Body of pancreas (tissue), 4 donors: ENCODE measurements around the gene TP53BP2. TPM values are rescaled to one million over a fixed set of nuclear protein-coding genes. Genes with fewer than 3 reads are reported as not detected.
A peak's percentile ranks its signal among the peaks of the same experiment; 100 is the strongest.

ENCODE experiments used
- ATAC-seq: fragments of 150-250 bp; one replicate; pipeline ENCODE4 v1.9.1; 2016
- DNase-seq, 4 donors: peaks; one replicate each; pipeline ENCODE4 v3.0.0-alpha.2; 2019
- H3K27ac ChIP-seq, 4 donors: fragments of 200-600 bp; sonication (generic); 1 replicate in 3 of 4; 2 replicates in 1 of 4; pipeline versions ENCODE4 v1.5.1 to v1.6.1; 2016 to 2019; ENCODE audit warnings: mild to moderate bottlenecking in 1 of 4, mixed read lengths in 1 of 4, moderate library complexity in 1 of 4
- H3K27me3 ChIP-seq, 2 donors: fragments of 200-600 bp; sonication (generic); one replicate each; pipeline ENCODE4 v1.6.0; 2016; ENCODE audit warnings: mild to moderate bottlenecking in 1 of 2
- H3K36me3 ChIP-seq, 2 donors: fragments of 200-600 bp; sonication (generic); replicated peaks in 1 of 2; 2 replicates each; pipeline ENCODE4 v1.5.1; 2016; ENCODE audit warnings: low read depth in 2 of 2; ENCODE audit not compliant: insufficient read depth in 1 of 2
- H3K4me1 ChIP-seq: fragments of 200-600 bp; sonication (generic); one replicate; pipeline ENCODE4 v1.6.0; 2016
- H3K4me3 ChIP-seq, 2 donors: fragments of 200-600 bp; sonication (generic); 1 replicate in 1 of 2; 2 replicates in 1 of 2; pipeline ENCODE4 v1.5.1; 2016 to 2019
- H3K9me3 ChIP-seq, 3 donors: fragments of 200-600 bp; sonication (generic); 1 replicate in 2 of 3; 2 replicates in 1 of 3; pipeline ENCODE4 v1.5.1; 2016
- POLR2A ChIP-seq, 3 donors: fragments of 450-650 bp; IDR thresholded peaks; one replicate each; pipeline ENCODE4 v1.6.1; 2016; ENCODE audit warnings: antibody characterized with exemption in 3 of 3, mild to moderate bottlenecking in 2 of 3
- WGBS, 2 donors: methylation state at CpG; one replicate each; pipeline ENCODE4 v1.1.5; 2017; 5-methylcytosine and 5-hydroxymethylcytosine counted together
- intact Hi-C: fragments of 100-400 bp; cut with DNase I; formaldehyde crosslinking; loops from one replicate; pipeline ENCODE4 v1.15.1; 2023
- total RNA-seq, 2 donors: library from RNA; depleted of rRNA; stranded (reverse); fragments of >200 nt; gene quantifications; one replicate each; pipeline ENCODE4 v1.1.0, GENCODE V29; 2016
- TF ChIP-seq, protein P1 (sequence below), 7 experiments: fragments of 450-650 bp in 4 of 7; fragments of 200-600 bp in 3 of 7; sonication (generic) in 3 of 7; IDR thresholded peaks; one replicate each; pipeline ENCODE4 v1.5.1; 2016 to 2019; ENCODE audit warnings: antibody characterized with exemption in 7 of 7

The TP53BP2 gene
- total RNA-seq, 2 donors from 2014 or later = 22.3 to 30.0 TPM

DNA sequence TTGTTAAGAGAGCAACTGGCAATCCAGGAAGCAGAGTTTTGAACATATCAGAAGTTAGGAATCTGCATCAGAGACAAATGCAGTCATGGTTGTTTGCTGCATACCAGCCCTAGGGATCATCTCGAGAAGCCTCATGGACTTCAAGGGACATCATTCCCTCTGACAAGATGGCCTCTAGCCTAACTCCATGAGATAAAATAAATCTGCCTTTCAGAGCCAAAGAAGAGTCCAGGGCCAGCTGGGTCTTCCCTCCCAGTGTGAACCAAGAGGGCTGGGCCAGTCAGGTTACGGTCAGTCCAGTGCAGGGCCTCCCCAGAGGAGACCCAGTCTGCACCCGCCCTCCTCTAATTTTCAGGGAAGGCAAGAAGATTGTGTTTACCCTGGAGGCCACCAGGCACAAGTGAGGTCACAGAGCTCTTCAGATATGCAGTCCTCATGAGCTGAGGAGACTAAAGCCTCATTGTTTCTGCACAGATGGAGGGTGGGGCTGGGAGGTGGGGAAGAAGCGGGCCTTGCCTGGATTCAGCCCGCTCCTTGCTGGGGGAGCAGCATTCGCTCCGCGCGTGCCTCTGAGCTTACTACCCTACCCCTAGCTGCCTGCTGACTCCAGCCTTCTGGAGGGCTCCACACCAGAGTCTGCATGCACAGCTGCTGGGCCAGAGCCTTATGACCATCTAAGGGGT lies 80.6 kb downstream of the TP53BP2 start:
- TF ChIP-seq, protein P1, sequence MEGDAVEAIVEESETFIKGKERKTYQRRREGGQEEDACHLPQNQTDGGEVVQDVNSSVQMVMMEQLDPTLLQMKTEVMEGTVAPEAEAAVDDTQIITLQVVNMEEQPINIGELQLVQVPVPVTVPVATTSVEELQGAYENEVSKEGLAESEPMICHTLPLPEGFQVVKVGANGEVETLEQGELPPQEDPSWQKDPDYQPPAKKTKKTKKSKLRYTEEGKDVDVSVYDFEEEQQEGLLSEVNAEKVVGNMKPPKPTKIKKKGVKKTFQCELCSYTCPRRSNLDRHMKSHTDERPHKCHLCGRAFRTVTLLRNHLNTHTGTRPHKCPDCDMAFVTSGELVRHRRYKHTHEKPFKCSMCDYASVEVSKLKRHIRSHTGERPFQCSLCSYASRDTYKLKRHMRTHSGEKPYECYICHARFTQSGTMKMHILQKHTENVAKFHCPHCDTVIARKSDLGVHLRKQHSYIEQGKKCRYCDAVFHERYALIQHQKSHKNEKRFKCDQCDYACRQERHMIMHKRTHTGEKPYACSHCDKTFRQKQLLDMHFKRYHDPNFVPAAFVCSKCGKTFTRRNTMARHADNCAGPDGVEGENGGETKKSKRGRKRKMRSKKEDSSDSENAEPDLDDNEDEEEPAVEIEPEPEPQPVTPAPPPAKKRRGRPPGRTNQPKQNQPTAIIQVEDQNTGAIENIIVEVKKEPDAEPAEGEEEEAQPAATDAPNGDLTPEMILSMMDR (IDR thresholded peaks at IDR 0.05) = no peak
- TF ChIP-seq POLR2A (IDR thresholded peaks at IDR 0.05) = no peak
- DNase-seq (peak in 1 of 4 donors; percentile 10), ATAC-seq (peak; percentile 50)
- Histone ChIP-seq H3K4me1 (no peaks in the 10 kb centered on the region), H3K36me3 (peaks cover 0 to 12% of the 10 kb centered on the region in 2 donors), H3K27ac (peak overlapping the region in 1 of 4 donors; percentile 6), H3K27me3 (no peaks in the 10 kb centered on the region), H3K4me3 (no peak overlapping the region), H3K9me3 (no peaks in the 10 kb centered on the region)
- WGBS, 2 donors = 61 to 93% methylated on average over 4 to 8 of the region's 9 CpGs
- intact Hi-C loops = no loop called here

DNA sequence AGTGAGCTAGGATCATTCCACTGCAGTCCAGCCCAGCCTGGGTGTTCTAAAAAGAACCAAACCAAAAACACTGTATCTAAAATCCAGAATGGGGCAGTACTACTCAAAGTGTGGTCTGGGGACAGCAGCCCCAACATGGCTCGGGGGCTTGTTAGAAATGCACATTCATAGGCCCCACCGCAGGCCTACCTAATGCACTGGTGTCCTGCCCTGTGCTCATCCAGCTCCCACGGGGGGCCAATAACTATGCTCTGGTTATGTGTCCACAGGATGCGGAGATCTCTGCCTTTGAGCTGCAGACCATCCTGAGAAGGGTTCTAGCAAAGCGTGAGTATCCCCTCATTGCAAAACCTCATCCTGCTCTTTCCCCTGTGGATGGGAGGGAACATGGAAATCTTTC lies 81.9 kb downstream of the TP53BP2 start:
- DNase-seq = no peak
- no peak overlapping the region for H3K4me3 ChIP-seq
- H3K9me3 ChIP-seq = no peaks in the 10 kb centered on the region
- 93 to 100% methylated on average over 1 to 5 of the region's 5 CpGs for WGBS, 2 donors
- no peaks in the 10 kb centered on the region for H3K4me1 ChIP-seq
- no peak overlapping the region for H3K27ac ChIP-seq
- no peak for ATAC-seq
- intact Hi-C loops = no loop called here
- no peak for TF ChIP-seq POLR2A (IDR thresholded peaks at IDR 0.05)
- TF ChIP-seq, protein P1 (IDR thresholded peaks at IDR 0.05) = no peak
- H3K27me3 ChIP-seq = no peaks in the 10 kb centered on the region
- H3K36me3 ChIP-seq = peaks cover 0 to 17% of the 10 kb centered on the region in 2 donors

DNA sequence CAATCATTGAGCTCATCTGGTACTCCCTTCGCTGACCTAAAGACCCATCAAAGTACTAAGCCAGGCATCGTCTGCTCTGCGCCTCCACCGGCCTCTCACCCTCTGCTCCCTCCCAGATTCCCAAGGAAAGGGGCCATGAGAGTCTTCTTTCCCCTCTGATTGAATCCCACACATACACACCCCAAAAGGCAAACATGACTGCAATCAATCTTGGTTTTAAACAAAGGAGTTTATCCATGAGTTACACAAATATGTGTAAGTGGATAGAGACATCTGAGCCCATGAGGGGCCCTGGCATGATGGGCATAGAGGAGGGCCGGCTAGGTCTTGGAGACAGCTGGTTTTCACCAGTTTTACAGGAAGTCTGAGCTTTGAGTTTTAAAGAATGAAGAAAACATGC lies 82.5 kb downstream of the TP53BP2 start:
- no peak for DNase-seq
- intact Hi-C loops = no loop called here

DNA sequence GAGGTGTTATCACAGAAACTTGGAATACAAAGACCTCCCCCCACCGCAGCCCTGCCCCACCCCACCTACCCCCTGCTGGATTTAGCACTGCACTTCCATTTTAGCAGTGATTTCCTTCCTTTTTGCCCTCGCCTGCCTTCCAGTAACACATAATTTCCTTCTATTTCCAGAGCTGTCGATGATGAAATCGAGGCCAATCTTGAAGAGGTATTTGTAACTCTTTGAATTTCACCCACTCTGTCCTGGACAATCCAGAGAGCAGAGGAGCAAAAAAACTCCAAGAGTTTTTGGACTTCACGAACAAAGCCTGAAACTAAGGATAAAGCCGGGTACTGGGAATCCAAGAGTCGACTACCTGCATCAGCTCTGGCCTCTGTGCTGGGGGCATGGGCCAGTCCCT lies 84.3 kb downstream of the TP53BP2 start:
- no peak for DNase-seq
- TF ChIP-seq, protein P1 (IDR thresholded peaks at IDR 0.05) = no peak
- no peak for TF ChIP-seq POLR2A (IDR thresholded peaks at IDR 0.05)
- peaks cover 0 to 19% of the 10 kb centered on the region in 2 donors for H3K36me3 ChIP-seq
- 82 to 89% methylated on average over 7 of the region's 7 CpGs for WGBS, 2 donors
- no peaks in the 10 kb centered on the region for H3K4me1 ChIP-seq
- ATAC-seq = no peak
- no peaks in the 10 kb centered on the region for H3K9me3 ChIP-seq
- intact Hi-C loops = no loop called here
- H3K27me3 ChIP-seq = no peaks in the 10 kb centered on the region
- H3K27ac ChIP-seq = no peak overlapping the region
- H3K4me3 ChIP-seq = no peak overlapping the region

More for the DNA sequence above, 82.5 kb downstream of the TP53BP2 start:
- WGBS, 2 donors = 94 to 95% methylated on average over 5 of the region's 5 CpGs
- Histone ChIP-seq H3K36me3 (peaks cover 0 to 18% of the 10 kb centered on the region in 2 donors), H3K27me3 (no peaks in the 10 kb centered on the region), H3K9me3 (no peaks in the 10 kb centered on the region), H3K4me3 (no peak overlapping the region), H3K27ac (no peak overlapping the region), H3K4me1 (no peaks in the 10 kb centered on the region)
- TF ChIP-seq, protein P1 (IDR thresholded peaks at IDR 0.05) = no peak
- no peak for TF ChIP-seq POLR2A (IDR thresholded peaks at IDR 0.05)
- ATAC-seq = no peak

DNA sequence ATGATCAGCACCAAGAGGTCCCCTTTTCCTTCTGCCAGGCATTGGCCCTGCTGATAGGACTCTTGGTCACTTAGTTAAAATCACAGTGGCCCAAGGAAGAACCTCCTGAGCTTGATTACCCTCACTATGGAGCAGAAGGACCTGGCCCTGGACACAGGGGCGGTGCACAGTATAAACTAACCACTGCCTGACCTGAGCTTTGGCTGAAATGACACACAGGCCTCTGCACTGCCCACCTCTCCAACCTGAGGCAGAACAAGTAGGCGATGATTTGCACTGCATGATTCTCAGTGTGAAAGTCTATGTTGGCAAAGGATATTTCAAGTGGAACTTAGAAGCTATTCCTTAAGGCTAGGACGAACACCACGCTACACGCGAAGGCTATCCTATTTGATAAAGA lies 84.9 kb downstream of the TP53BP2 start:
- Histone ChIP-seq H3K4me3 (no peak overlapping the region), H3K4me1 (no peaks in the 10 kb centered on the region), H3K27ac (no peak overlapping the region), H3K36me3 (peaks cover 0 to 23% of the 10 kb centered on the region in 2 donors), H3K27me3 (no peaks in the 10 kb centered on the region), H3K9me3 (no peaks in the 10 kb centered on the region)
- intact Hi-C loops = no loop called here
- ATAC-seq (no peak), DNase-seq (no peak)
- no peak for TF ChIP-seq POLR2A (IDR thresholded peaks at IDR 0.05)
- TF ChIP-seq, protein P1 (IDR thresholded peaks at IDR 0.05) = no peak
- 82 to 84% methylated on average over 6 of the region's 6 CpGs for WGBS, 2 donors
